NCI-H69 (cell line): ENCODE results near the gene NT5C2.

ENCODE experiments used
- DNase-seq: peaks from one replicate; lab custom pipeline; 2025; lab: John Stamatoyannopoulos, UW

The NT5C2 gene

DNA sequence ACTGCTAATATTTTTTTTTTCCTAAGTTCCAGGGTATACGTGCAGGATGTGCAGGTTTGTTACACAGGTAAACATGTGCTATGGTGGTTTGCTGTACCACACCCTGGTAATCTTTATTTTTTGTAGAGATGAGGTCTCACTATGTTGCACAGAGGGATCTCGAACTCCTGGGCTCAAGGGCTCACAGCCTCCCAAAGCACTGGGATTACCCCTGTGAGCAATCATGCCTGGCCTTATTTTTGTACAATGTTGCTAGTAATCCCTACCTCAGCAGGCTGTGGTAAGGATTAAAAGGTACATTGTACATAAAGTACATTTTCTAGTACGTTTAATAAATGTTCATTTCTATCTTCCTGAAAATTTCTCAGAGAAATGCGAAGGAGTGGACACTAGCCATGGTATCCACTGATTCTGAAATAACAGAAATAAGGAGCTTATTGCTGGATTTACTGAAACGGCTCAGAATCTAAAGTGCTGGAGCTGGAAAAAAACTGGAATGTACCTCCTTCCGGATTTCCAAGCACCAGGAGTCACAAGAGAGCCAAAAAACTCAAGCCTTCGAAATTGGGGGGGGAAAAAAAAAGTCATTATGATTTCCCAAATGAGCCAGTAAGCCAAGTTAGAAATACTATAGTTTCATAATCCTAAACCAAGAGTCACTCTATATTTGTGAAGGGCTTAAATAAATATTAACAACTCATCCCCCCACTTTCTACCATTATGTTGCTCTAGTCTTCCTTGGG lies 69.6 kb downstream of the NT5C2 start:
- no peak for DNase-seq

DNA sequence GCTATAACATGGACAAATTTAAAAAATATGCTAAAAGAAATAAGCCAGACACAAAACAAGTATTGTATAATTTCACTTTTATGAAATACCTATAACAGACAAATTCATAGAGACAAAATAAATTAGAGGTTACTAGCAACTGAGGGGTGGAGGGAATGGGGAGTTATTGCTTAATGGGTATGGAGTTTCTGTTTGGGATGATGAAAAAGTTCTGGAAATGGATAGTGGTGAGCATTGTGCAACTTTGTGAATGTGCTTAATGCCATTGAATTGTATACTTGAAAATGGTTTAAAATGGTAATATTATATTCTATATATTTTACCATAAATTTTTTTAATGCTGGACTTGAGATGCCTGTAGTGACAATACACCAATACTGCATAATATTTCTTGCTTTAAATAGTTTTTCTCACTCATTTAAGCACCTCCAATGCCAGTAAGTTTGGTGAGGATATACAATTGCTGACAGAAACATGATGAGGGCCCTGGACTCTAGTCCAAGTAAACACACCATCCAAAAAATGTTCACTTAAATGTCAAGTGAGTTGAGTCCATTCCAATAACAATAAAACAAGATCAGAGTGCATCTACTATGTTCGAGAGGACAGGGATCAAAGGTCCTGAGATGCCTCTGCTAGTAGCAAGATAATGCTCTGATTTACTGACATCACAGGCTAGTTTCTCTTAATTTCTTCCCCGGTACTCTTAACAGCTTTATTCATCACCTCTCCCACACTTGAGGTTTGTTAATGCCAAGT lies 71.9 kb downstream of the NT5C2 start:
- no peak for DNase-seq

GRCh38 chr10:103120546-103120945 lies 72.5 kb downstream of the NT5C2 start:
- DNase-seq: no peak

DNA sequence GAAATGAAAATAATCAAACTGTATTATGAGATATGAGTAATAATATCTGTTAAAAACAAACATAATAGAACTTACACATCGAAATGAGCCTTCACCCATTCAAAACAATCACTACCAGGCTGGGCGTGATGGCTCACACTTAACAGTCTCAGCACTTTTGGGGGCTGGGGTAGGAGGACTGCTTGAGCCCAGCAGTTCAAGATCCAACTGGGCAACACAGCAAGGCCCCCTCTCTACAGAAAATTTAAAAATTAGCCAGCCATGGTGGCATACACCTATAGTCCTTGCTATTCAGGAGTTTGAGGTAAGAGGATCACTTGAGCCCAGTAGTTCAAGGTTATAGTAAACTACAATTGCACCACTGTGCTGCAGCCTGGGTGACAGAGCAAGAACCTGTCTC lies 75.8 kb downstream of the NT5C2 start:
- no peak for DNase-seq

DNA sequence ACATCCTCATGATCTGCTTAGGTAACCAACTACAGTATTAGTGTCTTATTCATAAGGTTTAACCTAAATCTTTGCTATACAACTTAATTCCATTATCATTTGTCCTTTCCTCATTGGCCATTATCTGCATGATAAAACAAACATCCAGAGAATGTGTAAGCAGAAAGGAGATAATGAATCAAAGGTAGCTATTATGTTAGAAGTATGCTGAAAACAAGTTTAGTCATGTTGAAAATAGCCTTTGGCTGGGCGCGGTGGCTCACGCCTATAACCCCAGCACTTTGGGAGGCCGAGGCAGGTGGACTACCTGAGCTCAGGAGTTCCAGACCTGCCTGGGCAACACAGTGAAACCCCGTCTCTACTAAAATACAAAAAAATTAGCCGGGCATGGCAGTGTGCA lies 78.2 kb downstream of the NT5C2 start:
- peak; percentile 45 for DNase-seq

- no peak for DNase-seq
These were observed 80.9 kb downstream of the NT5C2 start for GRCh38 chr10:103111918-103112877.

GRCh38 chr10:103111031-103111917 lies 81.8 kb downstream of the NT5C2 start:
- DNase-seq: peak; percentile 17

GRCh38 chr10:103110407-103110806 lies 82.7 kb downstream of the NT5C2 start:
- DNase-seq: no peak

- no peak for DNase-seq
These were observed 83.3 kb downstream of the NT5C2 start for GRCh38 chr10:103109821-103110220.

GRCh38 chr10:103106539-103106938 lies 86.5 kb downstream of the NT5C2 start:
- no peak for DNase-seq

- DNase-seq: no peak
These were observed 87.6 kb downstream of the NT5C2 start for GRCh38 chr10:103105462-103105861.

GRCh38 chr10:103104721-103105120 lies 88.4 kb downstream of the NT5C2 start:
- DNase-seq: no peak

GRCh38 chr10:103103989-103104388 lies 89.1 kb downstream of the NT5C2 start:
- DNase-seq: no peak

GRCh38 chr10:103102195-103102594 lies 90.9 kb downstream of the NT5C2 start:
- no peak for DNase-seq

DNA sequence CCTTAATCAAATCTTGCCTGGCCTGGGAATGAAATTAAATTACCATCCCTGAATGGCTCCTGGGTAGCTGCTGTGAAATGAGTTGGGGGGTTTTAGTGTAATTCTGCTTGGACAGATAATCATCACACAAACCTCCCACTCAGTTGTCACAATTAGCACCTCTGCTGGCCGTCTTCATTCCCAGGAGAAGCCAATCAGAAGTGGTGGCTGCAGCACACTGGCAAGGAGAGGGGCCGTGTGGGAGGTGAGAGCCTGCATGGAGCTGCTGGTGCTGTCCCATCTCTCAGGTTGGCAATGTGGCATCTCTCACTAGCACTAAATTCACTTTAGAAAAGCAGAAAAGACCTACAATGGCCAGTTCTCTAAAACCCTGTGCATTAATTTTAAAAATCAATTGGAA lies 92.5 kb downstream of the NT5C2 start:
- no peak for DNase-seq

- no peak for DNase-seq
These were observed 94.8 kb downstream of the NT5C2 start for GRCh38 chr10:103098240-103098639.

DNA sequence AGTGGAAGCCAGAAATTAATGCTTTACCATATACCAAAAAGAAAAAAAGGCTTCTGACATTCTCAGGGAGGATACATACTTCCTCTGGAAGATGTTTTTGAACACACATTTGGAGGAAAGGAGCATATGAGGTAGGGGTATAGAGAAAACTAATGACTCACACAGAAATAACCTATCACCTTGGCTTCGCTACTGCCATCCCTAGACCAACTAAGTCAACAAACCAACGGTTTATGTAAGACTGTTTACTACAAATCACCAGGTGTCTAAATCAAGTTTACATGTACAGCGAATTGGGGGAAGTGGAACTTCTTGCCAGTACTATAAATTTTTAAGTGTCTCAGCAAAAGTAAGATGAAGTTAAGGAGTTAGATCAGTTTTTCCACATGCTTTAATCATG lies 96.9 kb downstream of the NT5C2 start:
- no peak for DNase-seq

- no peak for DNase-seq
These were observed 98.1 kb downstream of the NT5C2 start for GRCh38 chr10:103095005-103095404.

DNA sequence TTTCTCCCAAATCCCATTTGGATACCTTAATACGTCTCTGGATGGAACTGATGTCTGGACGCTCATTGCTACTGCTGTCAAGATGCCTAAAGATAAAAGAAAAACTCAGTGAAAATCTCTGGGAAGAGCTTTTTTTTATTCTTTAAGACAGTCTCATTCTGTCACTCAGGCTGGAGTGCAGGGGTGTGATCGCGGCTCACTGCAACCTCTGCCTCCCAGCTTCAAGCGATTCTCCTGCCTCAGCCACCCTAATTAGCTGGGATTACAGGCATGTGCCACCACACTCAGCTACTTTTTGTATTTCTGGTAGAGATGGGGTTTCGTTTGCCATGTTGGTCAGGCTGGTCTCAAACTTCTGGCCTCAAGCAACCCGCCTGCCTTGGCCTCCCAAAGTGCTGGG lies 102.2 kb downstream of the NT5C2 start:
- DNase-seq: no peak

- DNase-seq: no peak
These were observed 103.6 kb downstream of the NT5C2 start for GRCh38 chr10:103089493-103089892.

DNA sequence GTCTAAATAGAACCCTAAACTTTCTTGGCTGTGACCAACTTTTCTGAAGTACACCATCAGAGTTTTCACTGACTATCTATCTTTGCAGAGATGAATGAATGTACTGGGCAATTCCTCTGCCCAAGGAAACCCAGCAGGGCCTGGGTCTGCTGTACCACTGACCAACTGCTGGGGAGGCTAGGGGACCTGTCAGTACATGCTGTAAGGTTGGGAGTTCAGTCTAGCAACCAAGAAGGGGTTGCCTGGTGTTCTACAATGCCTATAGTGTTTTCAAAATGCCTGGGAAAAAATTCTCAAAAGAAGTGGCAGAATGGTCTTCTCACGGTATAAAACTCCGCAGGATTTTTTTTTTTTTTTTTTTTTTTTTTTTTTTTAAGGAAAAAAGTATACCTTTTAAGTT lies 106.3 kb downstream of the NT5C2 start:
- DNase-seq: no peak
